GM18870 (cell line): ENCODE results near the gene ZMIZ1.
"Not testable (repeated sequence)": the region's sequence is repeated elsewhere in the genome, so short reads cannot be mapped to it uniquely, and the experiment has no call there.

Experiments used
- ATAC-seq: cut with Tn5 transposase; IDR thresholded peaks from one replicate; pipeline ENCODE4 v1.9.1; 2021; ENCODE audit warnings: moderate library complexity; ENCODE audit not compliant: unreplicated experiment

ZMIZ1 gene

GRCh38 chr10:79029478-79030390, 39.0 kb upstream of the ZMIZ1 start:
- ATAC-seq, result no peak

GRCh38 chr10:79030705-79031104, 38.1 kb upstream of the ZMIZ1 start:
- no peak for ATAC-seq

DNA sequence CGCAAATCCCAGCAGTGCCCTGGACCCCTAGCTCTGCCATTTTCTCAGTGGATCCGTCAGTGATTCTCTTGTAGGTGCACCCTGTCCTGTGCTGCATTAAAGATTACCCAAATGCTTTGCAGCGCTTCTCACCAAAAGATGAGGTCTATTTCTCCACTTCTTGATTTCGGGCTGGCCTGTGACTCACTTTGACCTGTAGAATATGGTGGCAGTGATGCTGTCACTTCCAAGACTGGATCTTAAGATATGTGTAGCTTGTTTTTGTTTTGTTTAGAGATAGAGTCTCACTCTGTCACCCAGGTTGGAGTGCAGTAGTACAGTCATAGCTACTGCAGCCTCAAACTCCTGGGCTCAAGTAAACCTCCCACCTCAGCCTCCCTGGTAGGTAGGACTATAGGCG, 37.0 kb upstream of the ZMIZ1 start:
- ATAC-seq, result no peak

DNA sequence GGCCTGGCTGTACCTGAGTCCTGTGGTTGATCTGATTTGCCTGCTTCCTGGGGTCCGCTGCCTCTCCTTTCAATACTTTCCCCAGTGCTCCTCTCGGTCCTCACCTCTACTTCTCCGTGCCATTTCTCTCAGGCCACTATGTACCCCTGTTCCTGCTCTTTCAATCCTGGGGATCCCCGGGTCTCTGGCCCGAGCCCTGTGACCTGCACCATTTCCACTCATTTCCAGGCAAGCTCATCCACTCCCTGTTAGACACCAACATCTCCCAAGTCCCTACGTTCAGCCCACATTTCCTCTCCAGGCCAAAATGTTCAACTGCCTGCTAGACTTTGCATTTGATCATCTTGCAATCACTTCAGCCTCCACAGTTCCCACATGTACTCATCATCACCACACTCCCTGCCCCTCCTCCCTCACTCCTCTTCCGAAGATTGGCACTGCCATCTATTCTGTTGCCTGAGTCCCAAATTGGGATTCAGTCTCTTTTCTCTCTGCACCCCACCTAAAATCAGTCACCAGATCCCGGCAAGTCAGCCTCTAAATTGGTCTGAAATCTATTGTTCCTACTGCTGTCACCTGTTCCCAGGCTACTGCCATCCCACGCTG, 34.4 kb upstream of the ZMIZ1 start:
- ATAC-seq, result no peak

DNA sequence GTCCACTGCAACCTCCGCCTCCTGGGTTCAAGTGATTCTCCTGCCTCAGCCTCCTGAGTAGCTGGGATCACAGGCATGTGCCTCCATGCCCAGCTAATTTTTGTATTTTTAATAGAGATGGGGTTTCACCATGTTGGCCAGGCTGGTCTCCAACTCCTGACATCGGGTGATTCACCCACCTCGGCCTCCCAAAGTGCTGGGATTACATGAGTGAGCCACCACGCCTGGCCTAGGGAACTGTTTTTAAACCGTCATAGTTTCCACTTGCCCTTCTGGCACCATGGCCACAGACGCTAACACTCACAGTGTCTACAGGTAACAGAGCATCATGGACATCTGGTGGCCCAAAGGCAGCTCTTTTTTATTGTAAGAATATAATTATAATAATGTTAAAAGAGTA, 32.4 kb upstream of the ZMIZ1 start:
- not testable (repeated sequence) for ATAC-seq

DNA sequence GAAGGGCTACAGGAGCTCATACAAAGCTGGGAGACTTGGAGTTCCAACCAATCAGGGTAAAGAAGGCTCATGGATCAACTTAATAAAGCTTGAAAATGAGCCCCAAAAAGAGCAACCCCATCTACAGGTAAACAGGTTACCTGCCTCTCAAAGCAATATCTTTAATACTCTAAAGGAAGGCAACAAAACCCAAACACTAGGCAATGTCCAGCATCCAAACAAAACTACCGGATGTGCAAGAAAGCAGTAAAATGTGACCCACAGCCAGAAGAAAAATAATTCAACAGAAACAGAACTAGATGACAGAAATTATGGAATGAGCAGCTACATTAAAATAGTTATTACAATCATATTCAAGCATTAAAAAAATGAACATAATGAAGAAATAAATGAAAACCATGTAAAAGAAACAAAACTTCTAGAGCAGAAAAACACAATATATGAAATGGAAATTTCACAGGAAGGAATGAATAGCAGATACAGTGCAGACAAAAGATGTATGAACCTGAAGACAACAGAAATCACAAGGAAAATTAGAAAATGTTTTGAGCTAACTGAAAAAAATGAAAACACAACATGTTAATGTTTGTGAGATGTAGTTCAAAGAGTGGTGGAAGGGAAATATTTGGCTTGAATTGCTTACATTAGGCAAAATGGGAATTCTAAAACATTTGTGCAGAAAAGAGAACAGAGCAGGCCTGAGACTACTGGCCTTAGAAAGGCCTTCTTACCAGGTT, 30.5 kb upstream of the ZMIZ1 start:
- ATAC-seq, result no peak

DNA sequence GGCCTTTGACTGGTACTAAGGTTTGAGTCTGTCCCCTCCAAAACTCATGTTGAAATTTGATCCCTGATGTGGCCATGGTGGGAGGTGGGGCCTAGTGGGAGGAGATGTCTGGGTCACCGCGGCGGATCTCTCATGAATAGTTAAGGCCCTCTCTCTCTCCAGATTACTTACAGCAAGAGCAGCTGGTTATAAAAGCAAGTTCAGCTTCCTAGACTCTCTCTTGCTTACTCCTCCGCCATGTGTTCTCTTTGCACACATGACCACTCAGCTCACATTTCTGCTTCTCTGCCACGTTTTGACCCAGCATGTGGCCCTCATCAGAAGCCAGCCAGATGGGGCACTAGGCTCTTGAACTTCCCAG, 29.9 kb upstream of the ZMIZ1 start:
- ATAC-seq, result no peak

GRCh38 chr10:79042639-79043411, 25.9 kb upstream of the ZMIZ1 start:
- no peak for ATAC-seq

DNA sequence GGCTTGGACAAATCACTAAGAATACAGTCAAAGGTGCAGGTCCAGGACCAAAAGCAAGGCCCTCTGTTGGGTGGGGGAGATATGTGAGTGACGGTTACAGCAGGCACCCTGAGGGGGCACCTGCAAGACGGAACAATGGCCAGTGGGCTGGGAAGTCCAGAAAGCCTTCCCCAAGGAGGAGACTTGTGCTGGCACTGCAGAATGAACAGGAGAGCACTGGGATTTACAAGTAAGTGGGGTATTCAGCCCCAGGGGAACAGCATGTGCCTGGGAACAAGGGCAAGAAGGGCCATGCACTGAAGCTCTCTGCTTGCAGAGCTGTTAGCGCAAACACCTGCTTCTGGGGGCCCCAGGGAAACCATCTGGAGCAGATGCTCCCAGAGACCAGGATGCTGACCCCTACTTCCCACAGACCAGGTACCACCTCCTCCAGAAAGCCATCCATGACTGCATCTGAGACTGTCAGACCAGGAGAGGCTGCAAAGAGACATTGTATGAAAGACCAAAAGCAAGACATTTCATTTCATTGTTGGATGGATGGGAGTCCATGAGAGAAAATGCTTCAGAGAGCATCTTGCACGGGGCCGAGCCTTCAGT, 24.6 kb upstream of the ZMIZ1 start:
- ATAC-seq, result no peak

GRCh38 chr10:79044846-79045245, 23.9 kb upstream of the ZMIZ1 start:
- ATAC-seq, result no peak

- no peak for ATAC-seq
These were observed 23.1 kb upstream of the ZMIZ1 start for GRCh38 chr10:79045566-79046175.

DNA sequence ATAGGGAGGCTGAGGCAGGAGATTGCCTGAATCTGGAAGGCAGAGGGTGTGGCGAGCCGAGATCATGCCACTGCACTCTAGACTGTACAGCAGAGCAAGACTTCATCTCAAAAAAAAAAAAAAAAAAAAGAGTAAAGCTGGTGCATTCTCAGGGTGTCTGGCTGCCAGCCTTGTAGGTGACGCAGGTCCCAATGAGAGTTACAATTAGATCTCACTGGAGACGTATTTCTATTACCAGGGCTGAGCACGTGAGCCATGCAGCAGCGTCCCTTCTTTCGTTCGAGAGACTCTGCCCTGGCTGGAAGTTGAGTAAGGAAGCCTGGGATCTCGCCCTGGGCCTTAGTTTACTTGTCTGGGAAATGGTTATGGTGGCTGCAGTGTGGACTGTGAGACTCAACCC, 22.4 kb upstream of the ZMIZ1 start:
- no peak for ATAC-seq

- no peak for ATAC-seq
These were observed 21.8 kb upstream of the ZMIZ1 start for GRCh38 chr10:79046741-79047583.

GRCh38 chr10:79047584-79047874, 21.2 kb upstream of the ZMIZ1 start:
- ATAC-seq, result no peak

- no peak for ATAC-seq
These were observed 20.7 kb upstream of the ZMIZ1 start for GRCh38 chr10:79047875-79048638.

- no peak for ATAC-seq
These were observed 19.9 kb upstream of the ZMIZ1 start for GRCh38 chr10:79048639-79049550.

- no peak for ATAC-seq
These were observed 18.6 kb upstream of the ZMIZ1 start for GRCh38 chr10:79049931-79050895.
